GM06990 (cell line): ENCODE results near the gene MAN2B1.
A peak's percentile ranks its signal among the peaks of the same experiment; 100 is the strongest.
"Not testable (repeated sequence)": the region's sequence is repeated elsewhere in the genome, so short reads cannot be mapped to it uniquely, and the experiment has no call there.

Source experiments
- DNase-seq: peaks from one replicate; pipeline ENCODE4 v3.0.0-alpha.2; 2011; ENCODE audit not compliant: insufficient read length; ENCODE audit errors: extremely low read depth
- H3K27me3 ChIP-seq: replicated peaks from 2 replicates; pipeline ENCODE4 v1.6.0; 2011; ENCODE audit warnings: low read length; ENCODE audit not compliant: control insufficient read depth, insufficient read depth
- H3K36me3 ChIP-seq: 2 replicates; pipeline ENCODE4 v1.5.1; 2011; ENCODE audit warnings: low read length; ENCODE audit not compliant: control insufficient read depth, insufficient read depth
- H3K4me3 ChIP-seq: replicated peaks from 2 replicates; pipeline ENCODE4 v1.5.1; 2011; ENCODE audit warnings: low read depth, mild to moderate bottlenecking, control low read depth, low read length
- CTCF ChIP-seq: IDR thresholded peaks from 2 replicates; pipeline ENCODE4 v1.5.1; 2011; ENCODE audit warnings: low read length, control low read depth, mild to moderate bottlenecking, inconsistent platforms; ENCODE audit not compliant: insufficient read depth, poor library complexity, severe bottlenecking

Gene MAN2B1

GRCh38 chr19:12687496-12688196 lies 21.1 kb upstream of the MAN2B1 start, which contains the start of gene GNG14:
Gene GNG14, plus strand, starts transcription at chr19:12687998. Its CDS starts 51 bp downstream, at chr19:12688049.
- no peak for TF ChIP-seq CTCF
- no peak for DNase-seq
- H3K4me3 ChIP-seq = no peak within 1 kb of the TSS
- H3K27me3 ChIP-seq = no peaks in the 10 kb centered on the region
- 0 out of 2 replicates have a peak, but pooled peaks cover 1% of the 10 kb centered on the region for H3K36me3 ChIP-seq

DNA sequence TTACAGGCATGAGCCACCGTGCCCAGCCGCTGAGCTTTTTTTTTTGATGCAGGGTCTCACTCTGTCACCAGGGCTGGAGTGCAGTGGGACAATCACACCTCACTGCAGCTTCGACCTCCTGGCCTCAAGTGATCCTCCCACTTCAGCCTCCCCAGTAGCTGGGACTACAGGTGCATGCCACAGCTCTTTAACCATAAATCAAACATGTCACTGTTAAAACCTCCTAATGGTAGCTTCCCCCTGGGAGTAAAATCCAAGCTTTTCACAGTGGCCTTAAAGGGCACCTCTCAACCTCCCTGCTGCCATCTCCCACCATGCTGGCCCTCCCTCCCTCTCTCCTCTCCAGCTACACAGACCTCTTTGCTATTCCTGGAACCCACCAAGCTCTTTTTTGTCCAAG lies 19.3 kb upstream of the MAN2B1 start:
- no peaks in the 10 kb centered on the region for H3K27me3 ChIP-seq
- no peak for DNase-seq
- no peak overlapping the region for H3K4me3 ChIP-seq
- 0 out of 2 replicates have a peak, but pooled peaks cover 1% of the 10 kb centered on the region for H3K36me3 ChIP-seq
- TF ChIP-seq CTCF = no peak

- H3K36me3 ChIP-seq = peaks cover 24% of the 10 kb centered on the region
- H3K27me3 ChIP-seq = no peaks in the 10 kb centered on the region
- H3K4me3 ChIP-seq = peak within 1 kb of the TSS; percentile 67
- no peak for TF ChIP-seq CTCF
- DNase-seq = peak; percentile 90
Measured at GRCh38 chr19:12681074-12681987, 14.8 kb upstream of the MAN2B1 start, which contains the start of gene DHPS. Gene DHPS, minus strand, starts transcription at chr19:12681880. Its CDS starts 114 bp downstream, at chr19:12681766.

- TF ChIP-seq CTCF = no peak
Measured at GRCh38 chr19:12680034-12680433, 13.5 kb upstream of the MAN2B1 start.

GRCh38 chr19:12678039-12678438 lies 11.5 kb upstream of the MAN2B1 start:
- DNase-seq, H3K27me3 ChIP-seq, H3K4me3 ChIP-seq: not testable (repeated sequence)
- peaks cover 42% of the 10 kb centered on the region for H3K36me3 ChIP-seq

More at GRCh38 chr19:12680034-12680433, 13.5 kb upstream of the MAN2B1 start:
- DNase-seq = no peak
- H3K27me3 ChIP-seq = no peaks in the 10 kb centered on the region
- H3K36me3 ChIP-seq = peaks cover 34% of the 10 kb centered on the region
- H3K4me3 ChIP-seq = no peak overlapping the region; the same call in 1 of the 2 replicates

- no peak for TF ChIP-seq CTCF
- no peak for DNase-seq
- Histone ChIP-seq H3K4me3 (no peak overlapping the region), H3K36me3 (peaks cover 48% of the 10 kb centered on the region), H3K27me3 (no peaks in the 10 kb centered on the region)
Measured at GRCh38 chr19:12676928-12677327, 10.4 kb upstream of the MAN2B1 start.
